GM06990 (cell line): ENCODE data around the gene STRIT1.

Experiments used
- DNase-seq: peaks from one replicate; pipeline ENCODE4 v3.0.0-alpha.2; 2011; ENCODE audit not compliant: insufficient read length; ENCODE audit errors: extremely low read depth
- H3K27me3 ChIP-seq: replicated peaks from 2 replicates; pipeline ENCODE4 v1.6.0; 2011; ENCODE audit warnings: low read length; ENCODE audit not compliant: control insufficient read depth, insufficient read depth
- H3K36me3 ChIP-seq: 2 replicates; pipeline ENCODE4 v1.5.1; 2011; ENCODE audit warnings: low read length; ENCODE audit not compliant: control insufficient read depth, insufficient read depth
- H3K4me3 ChIP-seq: replicated peaks from 2 replicates; pipeline ENCODE4 v1.5.1; 2011; ENCODE audit warnings: low read depth, mild to moderate bottlenecking, control low read depth, low read length
- CTCF ChIP-seq: IDR thresholded peaks from 2 replicates; pipeline ENCODE4 v1.5.1; 2011; ENCODE audit warnings: low read length, control low read depth, mild to moderate bottlenecking, inconsistent platforms; ENCODE audit not compliant: insufficient read depth, poor library complexity, severe bottlenecking

STRIT1 gene

GRCh38 chr3:155248531-155249187 lies 44.8 kb downstream of the STRIT1 start:
- H3K27me3 ChIP-seq = no peaks in the 10 kb centered on the region
- no peak overlapping the region for H3K4me3 ChIP-seq
- DNase-seq = no peak
- no peak for TF ChIP-seq CTCF
- no peaks in the 10 kb centered on the region for H3K36me3 ChIP-seq

GRCh38 chr3:155244699-155245098 lies 48.8 kb downstream of the STRIT1 start:
- H3K4me3 ChIP-seq = no peak overlapping the region
- no peak for TF ChIP-seq CTCF
- no peak for DNase-seq

GRCh38 chr3:155244216-155244615 lies 49.3 kb downstream of the STRIT1 start:
- DNase-seq = no peak
- Histone ChIP-seq H3K36me3 (no peaks in the 10 kb centered on the region), H3K4me3 (no peak overlapping the region), H3K27me3 (no peaks in the 10 kb centered on the region)
- no peak for TF ChIP-seq CTCF

More at GRCh38 chr3:155244699-155245098, 48.8 kb downstream of the STRIT1 start:
- Histone ChIP-seq H3K36me3 (no peaks in the 10 kb centered on the region), H3K27me3 (no peaks in the 10 kb centered on the region)

- no peak for TF ChIP-seq CTCF
- no peaks in the 10 kb centered on the region for H3K36me3 ChIP-seq
- peak; percentile 37 for DNase-seq
- no peak overlapping the region for H3K4me3 ChIP-seq
- H3K27me3 ChIP-seq = no peaks in the 10 kb centered on the region
Measured at GRCh38 chr3:155243512-155243921, 50.0 kb downstream of the STRIT1 start.

- DNase-seq = no peak
- H3K4me3 ChIP-seq = no peak overlapping the region
- H3K36me3 ChIP-seq = no peaks in the 10 kb centered on the region
- TF ChIP-seq CTCF = no peak
- H3K27me3 ChIP-seq = no peaks in the 10 kb centered on the region
Measured at GRCh38 chr3:155242342-155242741, 51.1 kb downstream of the STRIT1 start.

GRCh38 chr3:155241579-155241978 lies 51.9 kb downstream of the STRIT1 start:
- TF ChIP-seq CTCF = no peak
- no peak for DNase-seq
- Histone ChIP-seq H3K27me3 (no peaks in the 10 kb centered on the region), H3K4me3 (no peak overlapping the region), H3K36me3 (no peaks in the 10 kb centered on the region)
